Measurements from ENCODE around the gene RAB9B.

GRCh38 chrX:103806862-103807474 lies 25.1 kb downstream of the RAB9B start:
- TF ChIP-seq, protein P1, sequence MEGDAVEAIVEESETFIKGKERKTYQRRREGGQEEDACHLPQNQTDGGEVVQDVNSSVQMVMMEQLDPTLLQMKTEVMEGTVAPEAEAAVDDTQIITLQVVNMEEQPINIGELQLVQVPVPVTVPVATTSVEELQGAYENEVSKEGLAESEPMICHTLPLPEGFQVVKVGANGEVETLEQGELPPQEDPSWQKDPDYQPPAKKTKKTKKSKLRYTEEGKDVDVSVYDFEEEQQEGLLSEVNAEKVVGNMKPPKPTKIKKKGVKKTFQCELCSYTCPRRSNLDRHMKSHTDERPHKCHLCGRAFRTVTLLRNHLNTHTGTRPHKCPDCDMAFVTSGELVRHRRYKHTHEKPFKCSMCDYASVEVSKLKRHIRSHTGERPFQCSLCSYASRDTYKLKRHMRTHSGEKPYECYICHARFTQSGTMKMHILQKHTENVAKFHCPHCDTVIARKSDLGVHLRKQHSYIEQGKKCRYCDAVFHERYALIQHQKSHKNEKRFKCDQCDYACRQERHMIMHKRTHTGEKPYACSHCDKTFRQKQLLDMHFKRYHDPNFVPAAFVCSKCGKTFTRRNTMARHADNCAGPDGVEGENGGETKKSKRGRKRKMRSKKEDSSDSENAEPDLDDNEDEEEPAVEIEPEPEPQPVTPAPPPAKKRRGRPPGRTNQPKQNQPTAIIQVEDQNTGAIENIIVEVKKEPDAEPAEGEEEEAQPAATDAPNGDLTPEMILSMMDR (IDR thresholded peaks at IDR 0.05 in 4 of 5, conservative IDR thresholded peaks at IDR 0.05 in 1 of 5), result no peak
- no peak for TF ChIP-seq POLR2A (IDR thresholded peaks at IDR 0.05)
